HG02759 (cell line): ENCODE data around the gene APOL1.
A peak's percentile ranks its signal among the peaks of the same experiment; 100 is the strongest.
"Not testable (repeated sequence)": the region's sequence is repeated elsewhere in the genome, so short reads cannot be mapped to it uniquely, and the experiment has no call there.

Experiments
- ATAC-seq: cut with Tn5 transposase; IDR thresholded peaks from one replicate; pipeline ENCODE4 v1.9.1; 2021; ENCODE audit warnings: mild to moderate bottlenecking, moderate library complexity; ENCODE audit not compliant: unreplicated experiment

Gene APOL1

DNA sequence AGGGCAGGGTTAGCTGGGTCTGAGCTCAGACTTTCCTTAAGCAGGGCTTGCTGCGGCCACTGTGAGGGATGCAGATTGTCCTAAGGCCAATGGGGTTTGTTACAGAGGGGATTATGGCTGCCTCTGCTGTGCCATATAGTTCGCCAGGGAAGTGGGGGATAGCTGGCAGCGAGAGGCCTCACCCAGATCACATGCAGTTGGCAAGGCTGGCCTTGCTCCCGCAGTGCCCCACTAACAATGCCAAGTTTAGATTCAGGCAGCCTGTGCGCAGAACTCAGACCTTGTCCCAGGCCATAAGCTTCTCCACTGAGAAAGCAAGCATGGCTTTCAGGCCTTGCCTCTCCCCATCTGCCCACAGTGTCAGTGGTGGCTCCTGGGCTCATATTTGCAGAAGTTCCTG is 8.9 kb upstream of the APOL1 start:
- ATAC-seq = no peak

GRCh38 chr22:36244522-36245391 is 8.2 kb upstream of the APOL1 start:
- ATAC-seq = no peak

GRCh38 chr22:36245805-36246356 is 7.1 kb upstream of the APOL1 start:
- ATAC-seq = no peak

DNA sequence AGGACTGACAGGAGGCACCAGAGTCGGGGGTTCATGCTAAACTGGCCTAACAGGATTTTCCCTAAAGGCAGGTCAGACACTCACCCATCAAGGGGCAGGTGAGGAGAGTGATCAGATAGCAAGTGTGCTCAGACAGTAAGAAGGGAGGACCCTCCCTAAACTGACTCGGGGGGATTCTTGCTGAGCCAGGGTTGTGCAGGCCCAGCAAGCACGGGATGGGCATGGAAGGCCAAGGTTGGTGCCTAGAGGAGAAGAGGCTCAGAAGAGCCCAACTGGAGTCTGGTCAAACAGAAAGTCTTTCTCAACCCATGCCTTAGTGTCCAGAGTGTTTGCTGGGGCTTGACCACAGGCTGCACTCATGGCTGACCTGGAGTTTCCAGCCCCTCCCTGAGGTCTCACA is 6.2 kb upstream of the APOL1 start:
- no peak for ATAC-seq

DNA sequence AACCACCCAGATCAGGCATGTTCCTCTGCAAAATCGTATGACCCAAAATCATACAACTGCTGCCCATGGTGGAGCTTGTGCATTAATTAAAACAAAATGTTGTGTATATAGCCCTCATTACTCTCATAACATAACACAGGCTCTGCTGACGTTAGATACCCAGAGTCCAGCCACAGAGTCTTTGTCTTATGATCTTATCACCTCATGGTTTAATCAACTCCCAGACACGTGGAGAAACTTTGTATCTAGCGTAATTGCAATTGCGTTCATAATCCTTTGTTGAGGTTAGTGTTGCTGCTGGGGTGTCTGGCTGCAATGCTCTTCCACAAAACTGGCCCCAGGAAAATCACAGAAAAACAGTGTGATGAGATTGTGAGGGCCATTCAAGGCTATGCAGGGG is 5.0 kb upstream of the APOL1 start:
- no peak for ATAC-seq

DNA sequence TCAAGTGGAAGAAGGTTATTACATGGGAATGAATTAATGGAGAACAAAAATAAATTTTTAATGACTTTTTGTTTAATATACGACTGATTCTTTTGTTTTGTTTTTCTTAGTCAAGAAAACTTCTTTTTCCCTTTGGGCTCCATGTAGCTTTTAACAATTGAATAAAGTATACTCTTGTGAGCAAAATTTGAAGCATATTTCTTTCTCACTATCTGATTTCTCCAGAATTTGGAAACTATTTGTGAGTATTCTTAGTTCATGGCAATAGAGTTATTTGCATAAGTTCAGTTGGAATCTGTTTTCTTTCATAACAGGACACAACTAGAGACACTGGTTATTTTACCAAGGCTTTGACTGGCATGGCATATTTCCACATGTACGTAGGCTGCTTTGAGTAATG is 3.8 kb upstream of the APOL1 start:
- ATAC-seq = no peak

DNA sequence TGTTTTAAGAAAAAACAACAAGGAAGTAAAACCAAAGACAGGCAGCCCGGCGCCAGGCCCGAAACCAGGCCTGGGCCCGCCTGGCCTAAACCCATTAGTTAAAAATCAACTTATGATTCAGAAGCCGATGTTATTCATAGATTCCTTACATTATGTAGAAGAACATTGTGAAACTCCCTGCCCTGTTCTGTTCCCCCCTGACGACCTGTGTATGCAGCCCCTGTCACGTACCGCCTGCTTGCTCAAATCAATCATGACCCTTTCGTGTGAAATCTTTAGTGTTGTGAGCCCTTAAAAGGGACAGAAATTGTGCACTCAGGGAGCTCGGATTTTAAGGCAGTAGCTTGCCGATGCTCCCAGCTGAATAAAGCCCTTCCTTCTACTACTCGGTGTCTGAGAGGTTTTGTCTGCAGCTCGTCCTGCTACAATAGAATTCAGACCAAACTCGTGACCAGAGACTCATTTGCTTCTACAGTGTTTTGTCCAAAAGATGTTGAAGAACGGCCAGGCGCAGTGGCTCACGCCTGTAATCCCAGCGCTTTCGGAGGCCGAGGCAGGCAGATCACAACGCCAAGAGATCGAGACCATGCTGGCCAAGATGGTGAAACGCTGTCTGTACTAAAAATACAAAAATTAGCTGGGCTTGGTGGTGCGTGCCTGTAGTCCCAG is 2.5 kb upstream of the APOL1 start:
- not testable (repeated sequence) for ATAC-seq

DNA sequence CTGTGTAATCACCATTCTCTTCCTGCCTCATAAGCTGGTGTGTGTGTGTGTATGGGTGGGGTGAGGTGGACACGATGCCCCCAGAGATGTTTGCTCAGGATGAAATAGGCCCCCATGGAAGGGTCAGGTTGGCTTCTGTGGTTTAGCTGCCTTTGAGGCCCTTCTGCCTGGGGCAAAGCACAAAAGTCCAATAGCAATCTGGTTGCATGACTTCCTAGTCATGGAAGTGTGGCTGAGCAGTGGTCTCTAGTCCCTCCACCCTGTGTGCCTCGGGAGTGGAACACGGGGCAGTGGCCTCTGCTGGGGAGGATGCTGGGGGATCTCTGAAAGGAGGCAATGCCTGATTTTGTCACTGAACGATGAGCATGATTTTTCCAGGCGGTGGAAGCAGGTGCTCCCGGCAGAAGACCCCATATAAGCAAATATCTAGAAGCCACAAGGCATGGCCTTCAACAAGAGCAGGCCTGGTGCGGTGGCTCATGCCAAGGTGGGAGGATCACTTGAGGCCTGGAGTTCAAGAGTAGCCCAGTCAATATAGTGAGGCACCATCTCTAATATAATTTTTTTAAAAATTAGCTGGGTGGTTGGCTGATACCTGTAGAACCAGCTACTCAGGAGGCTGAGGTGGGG is 839 bp upstream of the APOL1 start:
- not testable (repeated sequence) for ATAC-seq

- no peak for ATAC-seq
Observed at GRCh38 chr22:36253523-36254490, 874 bp downstream of the APOL1 start.

GRCh38 chr22:36255572-36255971 is 2.6 kb downstream of the APOL1 start:
- not testable (repeated sequence) for ATAC-seq

GRCh38 chr22:36256478-36256877 is 3.5 kb downstream of the APOL1 start:
- ATAC-seq = no peak

- ATAC-seq = no peak
Observed at GRCh38 chr22:36257308-36257707, 4.4 kb downstream of the APOL1 start.

- no peak for ATAC-seq
Observed at GRCh38 chr22:36257948-36258670, 5.2 kb downstream of the APOL1 start.

- ATAC-seq = peak; percentile 45
Observed at GRCh38 chr22:36258701-36259614, 6.0 kb downstream of the APOL1 start.

DNA sequence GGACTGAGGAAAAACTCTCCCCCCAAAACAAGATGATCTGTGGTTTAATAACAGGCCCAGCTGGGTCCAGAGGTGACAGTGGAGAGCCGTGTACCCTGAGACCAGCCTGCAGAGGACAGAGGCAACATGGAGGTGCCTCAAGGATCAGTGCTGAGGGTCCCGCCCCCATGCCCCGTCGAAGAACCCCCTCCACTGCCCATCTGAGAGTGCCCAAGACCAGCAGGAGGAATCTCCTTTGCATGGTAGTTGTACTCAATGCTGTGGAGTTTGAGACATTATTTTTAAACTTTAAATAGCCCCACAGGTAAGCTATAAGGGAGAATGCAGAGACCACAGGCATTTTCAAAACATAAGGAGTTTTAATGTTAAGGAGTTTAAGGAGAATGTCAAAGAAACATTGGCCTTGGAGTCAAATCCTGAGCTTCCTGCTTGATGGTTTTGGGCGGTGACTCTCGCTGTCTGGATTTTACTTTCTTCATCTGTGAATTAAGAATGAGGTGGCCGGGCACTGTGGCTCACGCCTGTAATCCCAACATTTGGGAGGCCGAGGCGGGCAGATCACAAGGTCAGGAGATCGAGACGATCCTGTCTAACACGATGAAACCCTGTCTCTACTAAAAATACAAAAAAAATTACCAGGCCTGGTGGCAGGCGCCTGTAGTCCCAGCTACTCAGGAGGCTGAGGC is 6.8 kb downstream of the APOL1 start:
- ATAC-seq = no peak

GRCh38 chr22:36261675-36262074 is 8.7 kb downstream of the APOL1 start:
- not testable (repeated sequence) for ATAC-seq

DNA sequence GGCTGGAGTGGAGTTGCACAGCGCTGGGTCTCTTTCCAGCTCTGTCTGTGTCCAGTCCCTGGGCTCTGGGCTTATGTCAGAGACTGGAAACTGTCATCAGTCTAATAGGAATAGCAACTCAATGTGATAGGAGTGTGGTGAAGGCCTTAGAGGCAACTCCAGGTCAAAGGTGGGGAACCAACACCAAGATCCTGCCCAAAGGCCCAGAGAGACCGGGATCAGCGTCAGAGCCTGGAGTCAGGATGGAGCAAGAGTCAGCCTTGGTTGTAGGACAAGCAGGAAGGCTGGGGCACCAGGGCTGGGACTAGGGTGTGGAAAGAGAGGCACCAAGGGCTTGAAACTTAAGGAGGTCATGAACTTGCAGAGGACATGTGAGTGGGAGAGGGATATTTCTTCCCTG is 9.4 kb downstream of the APOL1 start:
- not testable (repeated sequence) for ATAC-seq

DNA sequence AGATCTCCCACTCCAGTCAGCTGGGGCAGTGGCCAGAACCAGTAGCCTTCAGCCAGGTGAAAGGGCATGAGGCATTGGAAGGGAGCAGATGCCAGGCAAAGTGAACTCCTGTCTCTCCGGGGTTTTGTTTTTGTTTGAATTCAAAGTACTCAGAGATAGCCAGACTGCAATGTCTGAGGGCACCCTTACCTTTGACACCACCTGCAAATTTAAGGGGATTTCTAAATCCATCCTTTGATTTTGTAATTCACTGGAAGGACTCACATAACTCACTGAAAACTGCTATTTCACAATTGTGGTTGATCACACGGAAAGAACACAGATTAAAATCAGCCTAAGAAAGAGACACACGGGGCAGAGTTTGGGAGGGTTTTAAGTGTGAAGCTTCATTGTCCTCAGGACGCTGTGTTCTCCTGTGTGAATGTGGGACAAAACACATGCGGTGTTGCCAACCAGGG is 10.3 kb downstream of the APOL1 start:
- ATAC-seq = not testable (repeated sequence)
